OCI-LY3 (cell line): ENCODE measurements around the gene ADARB1.

Source experiments
- H2AFZ ChIP-seq: fragments of 200-600, 300-600 bp; shearing (Covaris generic); 2 replicates; pipeline ENCODE4 v1.6.0; 2014; ENCODE audit warnings: antibody characterized with exemption, low read depth, low read length
- H3K27ac ChIP-seq: fragments of 200-600, 300-600 bp; sonication (generic); 2 replicates; pipeline ENCODE4 v1.5.1; 2014; ENCODE audit warnings: mild to moderate bottlenecking, low read length, moderate library complexity, mixed read lengths
- H3K27me3 ChIP-seq: fragments of 200-600, 300-600 bp; sonication (generic); 2 replicates; pipeline ENCODE4 v1.6.1; 2014; ENCODE audit warnings: low read depth, low read length, mixed read lengths
- H3K36me3 ChIP-seq: fragments of 200-600, 300-600 bp; sonication (generic); replicated peaks from 2 replicates; pipeline ENCODE3; 2014; ENCODE audit warnings: low read depth, low read length, mixed read lengths
- H3K4me1 ChIP-seq: fragments of 300-600, 200-600 bp; sonication (generic); 2 replicates; pipeline ENCODE4 v1.6.1; 2014; ENCODE audit warnings: low read length, mixed read lengths
- H3K4me2 ChIP-seq: fragments of 200-600, 300-600 bp; sonication (generic); 2 replicates; pipeline ENCODE4 v1.6.1; 2014; ENCODE audit warnings: low read length, mixed read lengths
- H3K4me3 ChIP-seq: fragments of 300-600, 200-600 bp; sonication (generic); 2 replicates; pipeline ENCODE4 v1.5.1; 2014; ENCODE audit warnings: antibody characterized with exemption, mild to moderate bottlenecking, low read length, moderate library complexity
- H3K79me2 ChIP-seq: fragments of 300-600, 200-600 bp; shearing (Covaris generic); 2 replicates; pipeline ENCODE4 v1.6.1; 2014; ENCODE audit warnings: mild to moderate bottlenecking, low read length, mixed read lengths
- H3K9ac ChIP-seq: fragments of 300-600, 200-600 bp; shearing (Covaris generic); 2 replicates; pipeline ENCODE4 v1.6.0; 2014; ENCODE audit warnings: mild to moderate bottlenecking, low read length, moderate library complexity
- H3K9me3 ChIP-seq: fragments of 200-600, 300-600 bp; shearing (Covaris generic); 2 replicates; pipeline ENCODE4 v1.6.1; 2014; ENCODE audit warnings: low read length, mixed read lengths; ENCODE audit not compliant: insufficient read depth
- H4K20me1 ChIP-seq: fragments of 200-600, 300-600 bp; sonication (generic); 2 replicates; pipeline ENCODE4 v1.6.1; 2016; ENCODE audit warnings: low read length, mixed read lengths; ENCODE audit not compliant: insufficient read depth
- EZH2phosphoT487 ChIP-seq: fragments of 200-600 bp; shearing (Covaris generic); IDR thresholded peaks from 2 replicates; pipeline ENCODE4 v1.6.1; 2018; ENCODE audit warnings: antibody characterized with exemption, mixed run types, low read depth
- TF ChIP-seq, protein P1 (sequence below): fragments of 200-600, 300-600 bp; sonication (generic); IDR thresholded peaks from 2 replicates; pipeline ENCODE4 v1.5.1; 2014; ENCODE audit warnings: antibody characterized with exemption, low read length, low read depth

ADARB1 gene

DNA sequence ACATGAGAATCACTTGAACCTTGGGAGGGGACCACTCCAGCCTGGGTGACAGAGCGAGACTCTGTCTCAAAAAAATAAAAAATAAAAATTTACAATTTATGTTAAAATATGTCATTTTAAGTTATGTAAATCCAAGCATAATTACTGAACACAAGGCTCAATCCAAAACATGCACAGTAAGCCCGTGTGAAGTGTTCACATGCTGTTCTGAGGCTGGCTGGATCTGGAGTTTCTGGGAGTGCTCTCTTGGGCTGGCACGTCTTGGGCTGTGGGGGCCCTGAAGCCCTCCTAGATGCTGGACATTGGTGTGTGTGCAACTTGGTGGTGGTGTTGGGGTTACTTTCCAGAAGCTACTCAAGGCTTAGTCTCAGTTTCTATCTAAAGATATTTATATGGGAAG is 25.2 kb downstream of the ADARB1 start:
- Histone ChIP-seq H3K9ac (no peak overlapping the region), H3K36me3 (no peaks in the 10 kb centered on the region), H3K4me1 (peaks cover 19% of the 10 kb centered on the region), H3K27me3 (peaks cover 9% of the 10 kb centered on the region; the same call in 1 of the 2 replicates), H3K4me3 (no peak overlapping the region), H2AFZ (no peak overlapping the region), H3K9me3 (no peaks in the 10 kb centered on the region), H3K4me2 (no peak overlapping the region), H3K79me2 (no peaks in the 10 kb centered on the region), H3K27ac (no peak overlapping the region), H4K20me1 (peaks cover 4% of the 10 kb centered on the region)
- no peak for TF ChIP-seq EZH2phosphoT487
- TF ChIP-seq, protein P1, sequence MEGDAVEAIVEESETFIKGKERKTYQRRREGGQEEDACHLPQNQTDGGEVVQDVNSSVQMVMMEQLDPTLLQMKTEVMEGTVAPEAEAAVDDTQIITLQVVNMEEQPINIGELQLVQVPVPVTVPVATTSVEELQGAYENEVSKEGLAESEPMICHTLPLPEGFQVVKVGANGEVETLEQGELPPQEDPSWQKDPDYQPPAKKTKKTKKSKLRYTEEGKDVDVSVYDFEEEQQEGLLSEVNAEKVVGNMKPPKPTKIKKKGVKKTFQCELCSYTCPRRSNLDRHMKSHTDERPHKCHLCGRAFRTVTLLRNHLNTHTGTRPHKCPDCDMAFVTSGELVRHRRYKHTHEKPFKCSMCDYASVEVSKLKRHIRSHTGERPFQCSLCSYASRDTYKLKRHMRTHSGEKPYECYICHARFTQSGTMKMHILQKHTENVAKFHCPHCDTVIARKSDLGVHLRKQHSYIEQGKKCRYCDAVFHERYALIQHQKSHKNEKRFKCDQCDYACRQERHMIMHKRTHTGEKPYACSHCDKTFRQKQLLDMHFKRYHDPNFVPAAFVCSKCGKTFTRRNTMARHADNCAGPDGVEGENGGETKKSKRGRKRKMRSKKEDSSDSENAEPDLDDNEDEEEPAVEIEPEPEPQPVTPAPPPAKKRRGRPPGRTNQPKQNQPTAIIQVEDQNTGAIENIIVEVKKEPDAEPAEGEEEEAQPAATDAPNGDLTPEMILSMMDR, result no peak

- TF ChIP-seq, protein P1, result no peak
- TF ChIP-seq EZH2phosphoT487, result no peak
- Histone ChIP-seq H3K9me3 (no peaks in the 10 kb centered on the region), H3K4me1 (peaks cover 22% of the 10 kb centered on the region), H3K79me2 (no peaks in the 10 kb centered on the region), H3K4me3 (no peak overlapping the region), H3K27me3 (peaks cover 14% of the 10 kb centered on the region), H4K20me1 (peaks cover 4% of the 10 kb centered on the region), H3K36me3 (no peaks in the 10 kb centered on the region), H2AFZ (no peak overlapping the region), H3K9ac (no peak overlapping the region), H3K4me2 (no peak overlapping the region), H3K27ac (no peak overlapping the region)
Measured at GRCh38 chr21:45100866-45101265, 26.5 kb downstream of the ADARB1 start.

DNA sequence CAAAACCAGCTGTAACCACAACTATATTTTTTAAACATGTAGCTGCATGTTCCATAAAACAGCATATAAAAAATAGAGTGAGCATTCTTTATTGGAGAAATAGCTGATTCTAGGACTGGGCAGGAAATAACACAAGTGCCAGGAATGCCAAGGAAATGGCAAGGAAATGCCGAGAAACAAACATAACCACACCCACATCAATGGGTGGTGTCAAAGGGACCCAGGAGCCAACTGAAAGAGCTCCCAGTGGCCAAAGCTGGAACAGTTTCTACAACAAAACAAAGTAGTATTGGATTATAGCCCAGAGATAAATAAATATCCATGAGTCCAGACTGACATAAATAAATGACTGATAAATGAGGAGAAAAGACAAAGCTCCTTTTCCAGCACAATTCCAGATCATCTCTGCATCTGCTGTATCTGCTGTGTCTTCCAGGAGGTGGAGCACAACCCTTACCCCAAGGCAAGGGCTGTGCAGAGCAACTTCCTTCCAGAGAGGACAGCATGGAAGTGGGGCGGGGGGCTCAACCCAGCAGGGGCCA is 28.1 kb downstream of the ADARB1 start:
- H3K36me3 ChIP-seq, result no peaks in the 10 kb centered on the region
- H3K9me3 ChIP-seq, result no peaks in the 10 kb centered on the region
- TF ChIP-seq EZH2phosphoT487, result no peak
- TF ChIP-seq, protein P1, result peak; percentile 29
- H3K27ac ChIP-seq, result no peak overlapping the region
- H3K79me2 ChIP-seq, result no peaks in the 10 kb centered on the region
- no peak overlapping the region for H3K9ac ChIP-seq
- no peak overlapping the region for H3K4me3 ChIP-seq
- H4K20me1 ChIP-seq, result peaks cover 4% of the 10 kb centered on the region
- peaks cover 22% of the 10 kb centered on the region for H3K27me3 ChIP-seq
- H2AFZ ChIP-seq, result no peak overlapping the region
- H3K4me2 ChIP-seq, result no peak overlapping the region
- H3K4me1 ChIP-seq, result peaks cover 13% of the 10 kb centered on the region

DNA sequence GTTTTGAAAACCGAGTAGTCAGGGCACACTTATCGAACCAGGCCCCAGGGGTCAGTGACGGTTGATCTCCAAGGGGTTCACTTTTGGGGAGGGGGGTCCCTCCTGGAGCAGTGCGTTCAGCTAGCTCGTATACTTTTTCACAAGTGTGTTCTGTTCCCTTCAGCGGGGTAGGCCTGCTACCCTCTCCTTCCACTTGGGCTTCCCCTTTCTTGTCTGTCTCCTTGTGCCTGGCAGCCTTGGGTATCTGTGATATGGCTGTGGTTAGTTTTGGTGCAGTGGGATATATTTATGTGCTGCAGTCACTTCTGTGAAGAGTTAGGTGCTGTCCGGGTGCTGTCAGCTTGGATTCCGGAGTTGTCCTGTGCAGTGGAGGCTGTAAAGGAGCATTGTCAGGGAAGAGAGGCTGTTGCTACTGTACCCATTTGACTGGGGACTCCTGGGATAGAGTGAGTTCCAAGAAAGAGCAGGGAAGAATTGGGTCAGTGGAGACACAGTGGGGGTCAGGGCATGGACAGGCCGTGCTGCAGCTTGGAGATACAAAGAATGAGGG is 29.7 kb downstream of the ADARB1 start:
- TF ChIP-seq, protein P1, result no peak
- no peak for TF ChIP-seq EZH2phosphoT487
- H3K27ac ChIP-seq, result no peak overlapping the region
- H3K4me3 ChIP-seq, result no peak overlapping the region
- peaks cover 34% of the 10 kb centered on the region for H3K27me3 ChIP-seq
- H3K4me1 ChIP-seq, result peaks cover 17% of the 10 kb centered on the region
- no peak overlapping the region for H2AFZ ChIP-seq
- peak overlapping the region; percentile 41 for H3K4me2 ChIP-seq
- H3K36me3 ChIP-seq, result no peaks in the 10 kb centered on the region
- H3K9ac ChIP-seq, result no peak overlapping the region
- H4K20me1 ChIP-seq, result peaks cover 9% of the 10 kb centered on the region
- no peaks in the 10 kb centered on the region for H3K79me2 ChIP-seq
- no peaks in the 10 kb centered on the region for H3K9me3 ChIP-seq
